Stimulated activated CD4-positive, alpha-beta T cell treated with anti-CD3 and anti-CD28 coated beads, Interleukin-2, amount 100 ng/mL, for 48 hours (primary cell): ENCODE data around the gene PELO.

ENCODE experiments used
- DNase-seq, 2 donors: peaks; one replicate each; pipeline ENCODE4 v3.0.0-alpha.2; 2020

PELO gene

GRCh38 chr5:52834320-52834719, 46.6 kb downstream of the PELO start:
- DNase-seq: no peak

DNA sequence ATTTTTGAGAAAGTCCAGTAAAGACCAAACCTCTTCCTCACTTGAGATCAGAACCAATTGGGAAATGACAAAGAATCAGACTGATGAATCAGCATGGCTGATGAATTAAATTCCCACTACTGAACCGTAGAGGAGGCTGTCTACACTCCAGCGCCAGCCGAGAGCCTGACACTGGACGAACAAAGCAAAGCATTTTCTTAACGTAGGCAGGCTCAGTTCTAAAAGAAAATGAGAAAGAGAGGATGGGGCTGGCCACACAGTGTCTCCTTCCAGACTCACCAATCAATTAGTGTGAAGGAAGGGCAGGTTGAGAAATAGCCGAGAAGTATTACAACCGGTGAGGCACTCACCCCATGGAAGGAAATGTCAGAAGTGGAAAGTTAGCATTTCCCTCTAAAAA, 49.4 kb downstream of the PELO start:
- DNase-seq: no peak
